ENCODE data around the gene CCDC12. TPM values are rescaled to one million over a fixed set of nuclear protein-coding genes. Genes with fewer than 3 reads are reported as not detected.

CCDC12 gene
- total and polyA plus RNA-seq, 2 of the 13 experiments (the other 11 are each of a cell fraction or from before 2014, with no cell fraction given) = 30.1 to 49.5 TPM

DNA sequence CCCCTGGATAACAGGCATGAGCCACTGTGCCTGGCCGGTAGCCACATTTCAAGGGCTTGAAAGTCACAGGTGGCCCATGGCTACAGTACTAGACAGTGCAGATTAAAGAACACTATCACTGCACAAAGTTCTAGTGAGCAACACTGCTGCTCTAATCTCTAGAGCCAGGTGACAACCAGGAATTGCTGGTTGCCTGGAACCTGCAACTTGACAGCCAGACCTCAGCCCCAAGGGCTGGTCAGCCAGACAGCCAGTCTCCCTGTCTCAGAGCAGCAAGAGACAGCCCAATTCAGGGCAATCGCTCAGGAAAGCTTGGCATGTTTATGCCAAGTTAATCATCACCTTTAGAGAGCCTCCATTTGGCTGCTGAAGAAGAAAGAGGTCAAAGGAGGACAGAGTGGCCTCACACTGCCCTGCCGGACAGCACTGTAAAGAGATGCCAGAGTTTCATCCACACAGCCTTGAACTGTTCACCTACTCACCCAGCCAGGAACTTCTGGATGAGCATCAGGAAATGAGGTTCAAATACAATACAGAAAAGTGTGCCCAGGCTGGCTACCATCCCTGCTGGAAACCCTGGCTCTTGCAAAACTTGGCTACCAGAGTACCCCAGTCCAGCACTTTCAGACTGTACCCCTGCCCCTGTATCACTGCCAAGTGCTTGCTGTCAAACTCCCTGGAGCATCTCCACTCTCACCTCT is 6.0 kb downstream of the CCDC12 start (continued):
- TF ChIP-seq MYC (CRISPR knock-in tag; IDR thresholded peaks at IDR 0.05; ENCODE audit: borderline replicate concordance) (peak; percentile 37; the same call in 1 of the 2 replicates), HMGA1 (CRISPR knock-in tag; conservative IDR thresholded peaks at IDR 0.05) (no peak), TBX3 (IDR thresholded peaks at IDR 0.05; ENCODE audit: borderline replicate concordance) (no peak), MIXL1 (CRISPR knock-in tag; IDR thresholded peaks at IDR 0.05) (peak; percentile 93), ARID2 (CRISPR knock-in tag; IDR thresholded peaks at IDR 0.05; ENCODE audit: borderline replicate concordance) (no peak), NR1H2 (CRISPR knock-in tag; IDR thresholded peaks at IDR 0.05; ENCODE audit: borderline replicate concordance, low read depth) (no peak), EHMT2 (IDR thresholded peaks at IDR 0.05; ENCODE audit: borderline replicate concordance, low read depth, low read length) (no peak), ZNF558 (CRISPR knock-in tag; IDR thresholded peaks at IDR 0.05; ENCODE audit: borderline replicate concordance) (no peak), JUNB (CRISPR knock-in tag; IDR thresholded peaks at IDR 0.05; ENCODE audit: borderline replicate concordance) (no peak), ZZZ3 (CRISPR knock-in tag; IDR thresholded peaks at IDR 0.05; ENCODE audit: borderline replicate concordance) (no peak), TEAD2 (CRISPR knock-in tag; IDR thresholded peaks at IDR 0.05) (no peak), CEBPG (CRISPR knock-in tag; IDR thresholded peaks at IDR 0.05) (0 out of 2 replicates have a peak, but pooled peaks have one; percentile 23)
- TF ChIP-seq, protein P1, sequence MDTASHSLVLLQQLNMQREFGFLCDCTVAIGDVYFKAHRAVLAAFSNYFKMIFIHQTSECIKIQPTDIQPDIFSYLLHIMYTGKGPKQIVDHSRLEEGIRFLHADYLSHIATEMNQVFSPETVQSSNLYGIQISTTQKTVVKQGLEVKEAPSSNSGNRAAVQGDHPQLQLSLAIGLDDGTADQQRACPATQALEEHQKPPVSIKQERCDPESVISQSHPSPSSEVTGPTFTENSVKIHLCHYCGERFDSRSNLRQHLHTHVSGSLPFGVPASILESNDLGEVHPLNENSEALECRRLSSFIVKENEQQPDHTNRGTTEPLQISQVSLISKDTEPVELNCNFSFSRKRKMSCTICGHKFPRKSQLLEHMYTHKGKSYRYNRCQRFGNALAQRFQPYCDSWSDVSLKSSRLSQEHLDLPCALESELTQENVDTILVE (CRISPR knock-in tag; IDR thresholded peaks at IDR 0.05) = no peak
- TF ChIP-seq, protein P2, sequence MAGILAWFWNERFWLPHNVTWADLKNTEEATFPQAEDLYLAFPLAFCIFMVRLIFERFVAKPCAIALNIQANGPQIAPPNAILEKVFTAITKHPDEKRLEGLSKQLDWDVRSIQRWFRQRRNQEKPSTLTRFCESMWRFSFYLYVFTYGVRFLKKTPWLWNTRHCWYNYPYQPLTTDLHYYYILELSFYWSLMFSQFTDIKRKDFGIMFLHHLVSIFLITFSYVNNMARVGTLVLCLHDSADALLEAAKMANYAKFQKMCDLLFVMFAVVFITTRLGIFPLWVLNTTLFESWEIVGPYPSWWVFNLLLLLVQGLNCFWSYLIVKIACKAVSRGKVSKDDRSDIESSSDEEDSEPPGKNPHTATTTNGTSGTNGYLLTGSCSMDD (CRISPR knock-in tag; IDR thresholded peaks at IDR 0.05) = no peak
- TF ChIP-seq, protein P3, sequence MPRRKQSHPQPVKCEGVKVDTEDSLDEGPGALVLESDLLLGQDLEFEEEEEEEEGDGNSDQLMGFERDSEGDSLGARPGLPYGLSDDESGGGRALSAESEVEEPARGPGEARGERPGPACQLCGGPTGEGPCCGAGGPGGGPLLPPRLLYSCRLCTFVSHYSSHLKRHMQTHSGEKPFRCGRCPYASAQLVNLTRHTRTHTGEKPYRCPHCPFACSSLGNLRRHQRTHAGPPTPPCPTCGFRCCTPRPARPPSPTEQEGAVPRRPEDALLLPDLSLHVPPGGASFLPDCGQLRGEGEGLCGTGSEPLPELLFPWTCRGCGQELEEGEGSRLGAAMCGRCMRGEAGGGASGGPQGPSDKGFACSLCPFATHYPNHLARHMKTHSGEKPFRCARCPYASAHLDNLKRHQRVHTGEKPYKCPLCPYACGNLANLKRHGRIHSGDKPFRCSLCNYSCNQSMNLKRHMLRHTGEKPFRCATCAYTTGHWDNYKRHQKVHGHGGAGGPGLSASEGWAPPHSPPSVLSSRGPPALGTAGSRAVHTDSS (CRISPR knock-in tag; conservative IDR thresholded peaks at IDR 0.05) = no peak
- TF ChIP-seq, protein P4, sequence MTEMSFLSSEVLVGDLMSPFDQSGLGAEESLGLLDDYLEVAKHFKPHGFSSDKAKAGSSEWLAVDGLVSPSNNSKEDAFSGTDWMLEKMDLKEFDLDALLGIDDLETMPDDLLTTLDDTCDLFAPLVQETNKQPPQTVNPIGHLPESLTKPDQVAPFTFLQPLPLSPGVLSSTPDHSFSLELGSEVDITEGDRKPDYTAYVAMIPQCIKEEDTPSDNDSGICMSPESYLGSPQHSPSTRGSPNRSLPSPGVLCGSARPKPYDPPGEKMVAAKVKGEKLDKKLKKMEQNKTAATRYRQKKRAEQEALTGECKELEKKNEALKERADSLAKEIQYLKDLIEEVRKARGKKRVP (CRISPR knock-in tag; IDR thresholded peaks at IDR 0.05) = no peak
- TF ChIP-seq, protein P5, sequence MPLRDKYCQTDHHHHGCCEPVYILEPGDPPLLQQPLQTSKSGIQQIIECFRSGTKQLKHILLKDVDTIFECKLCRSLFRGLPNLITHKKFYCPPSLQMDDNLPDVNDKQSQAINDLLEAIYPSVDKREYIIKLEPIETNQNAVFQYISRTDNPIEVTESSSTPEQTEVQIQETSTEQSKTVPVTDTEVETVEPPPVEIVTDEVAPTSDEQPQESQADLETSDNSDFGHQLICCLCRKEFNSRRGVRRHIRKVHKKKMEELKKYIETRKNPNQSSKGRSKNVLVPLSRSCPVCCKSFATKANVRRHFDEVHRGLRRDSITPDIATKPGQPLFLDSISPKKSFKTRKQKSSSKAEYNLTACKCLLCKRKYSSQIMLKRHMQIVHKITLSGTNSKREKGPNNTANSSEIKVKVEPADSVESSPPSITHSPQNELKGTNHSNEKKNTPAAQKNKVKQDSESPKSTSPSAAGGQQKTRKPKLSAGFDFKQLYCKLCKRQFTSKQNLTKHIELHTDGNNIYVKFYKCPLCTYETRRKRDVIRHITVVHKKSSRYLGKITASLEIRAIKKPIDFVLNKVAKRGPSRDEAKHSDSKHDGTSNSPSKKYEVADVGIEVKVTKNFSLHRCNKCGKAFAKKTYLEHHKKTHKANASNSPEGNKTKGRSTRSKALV (CRISPR knock-in tag; IDR thresholded peaks at IDR 0.05) = 0 out of 2 replicates have a peak, but pooled peaks have one; percentile 29
